Suprapubic skin (tissue), 4 donors: ENCODE results near the gene TANC2. TPM values are rescaled to one million over a fixed set of nuclear protein-coding genes. Genes with fewer than 3 reads are reported as not detected.

Experiments used
- DNase-seq, 2 donors: peaks; one replicate each; pipeline ENCODE4 v3.0.0-alpha.2; 2019; ENCODE audit warnings: low spot score in 2 of 2
- H3K27ac ChIP-seq: fragments of 200-600 bp; sonication (generic); one replicate; pipeline ENCODE4 v1.5.1; 2019
- H3K27me3 ChIP-seq: fragments of 200-600 bp; sonication (generic); one replicate; pipeline ENCODE4 v1.5.1; 2019
- H3K36me3 ChIP-seq: fragments of 200-600 bp; sonication (generic); one replicate; pipeline ENCODE4 v1.5.1; 2019
- H3K4me1 ChIP-seq: fragments of 200-600 bp; sonication (generic); one replicate; pipeline ENCODE4 v1.5.1; 2019
- H3K4me3 ChIP-seq: fragments of 200-600 bp; sonication (generic); one replicate; pipeline ENCODE4 v1.5.1; 2019; ENCODE audit warnings: mild to moderate bottlenecking
- H3K9me3 ChIP-seq: fragments of 200-600 bp; sonication (generic); one replicate; pipeline ENCODE4 v1.5.1; 2019
- EP300 ChIP-seq: sonication (generic); formaldehyde crosslinking; IDR thresholded peaks from one replicate; pipeline ENCODE4 v1.6.1; 2017; ENCODE audit warnings: antibody characterized with exemption
- POLR2A ChIP-seq, 2 donors: fragments of 450-650 bp; IDR thresholded peaks; one replicate each; pipeline ENCODE4 v1.6.1; 2017; ENCODE audit warnings: antibody characterized with exemption in 2 of 2, mild to moderate bottlenecking in 2 of 2, moderate library complexity in 2 of 2
- POLR2AphosphoS5 ChIP-seq, 3 donors: sonication (generic); formaldehyde crosslinking; IDR thresholded peaks; one replicate each; pipeline ENCODE4 v1.6.1; 2017; ENCODE audit warnings: antibody characterized with exemption in 3 of 3
- WGBS: methylation state at CpG from one replicate; pipeline ENCODE4 v1.1.5; 2018; 5-methylcytosine and 5-hydroxymethylcytosine counted together
- total RNA-seq, 4 donors: library from RNA; depleted of rRNA; stranded (reverse); fragments of >200 nt; gene quantifications; one replicate each; pipeline ENCODE4 v1.1.0, GENCODE V29; 2016
- TF ChIP-seq, protein P1 (sequence below), 2 donors: fragments of 200-600 bp in 1 of 2; fragments of 450-650 bp in 1 of 2; sonication (generic) in 1 of 2; IDR thresholded peaks; one replicate each; pipeline ENCODE4 v1.5.1; 2016 to 2019; ENCODE audit warnings: antibody characterized with exemption in 2 of 2, mild to moderate bottlenecking in 1 of 2, moderate library complexity in 1 of 2

TANC2 gene
- total RNA-seq, 4 donors from 2014 or later, result 38.8 to 82.4 (median 50.4) TPM

DNA sequence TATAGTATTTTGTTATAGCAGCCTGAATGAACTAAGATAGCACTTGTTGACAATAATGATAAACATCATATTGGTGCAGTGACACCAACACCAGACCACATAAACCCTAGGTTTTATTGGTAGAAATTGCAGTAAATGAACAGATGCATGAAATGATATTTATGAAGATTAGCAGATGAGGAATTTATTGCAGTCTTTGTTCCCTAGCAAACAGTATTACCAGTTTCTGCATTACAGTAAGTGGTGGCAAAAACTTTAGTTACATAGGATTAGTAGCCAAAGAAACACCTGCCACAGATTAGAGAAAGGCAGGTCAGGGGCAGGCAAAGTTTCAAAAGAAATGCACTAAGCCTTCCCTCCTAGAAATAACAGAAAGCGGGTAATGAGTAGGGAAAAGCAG is 17.7 kb upstream of the TANC2 start:
- H3K27ac ChIP-seq, result no peak overlapping the region
- H3K4me3 ChIP-seq, result no peak overlapping the region
- DNase-seq, result no peak
- H3K27me3 ChIP-seq, result no peaks in the 10 kb centered on the region
- no peak for TF ChIP-seq POLR2AphosphoS5 (IDR thresholded peaks at IDR 0.05)
- TF ChIP-seq POLR2A (IDR thresholded peaks at IDR 0.05), result no peak
- TF ChIP-seq EP300, result no peak
- TF ChIP-seq, protein P1, sequence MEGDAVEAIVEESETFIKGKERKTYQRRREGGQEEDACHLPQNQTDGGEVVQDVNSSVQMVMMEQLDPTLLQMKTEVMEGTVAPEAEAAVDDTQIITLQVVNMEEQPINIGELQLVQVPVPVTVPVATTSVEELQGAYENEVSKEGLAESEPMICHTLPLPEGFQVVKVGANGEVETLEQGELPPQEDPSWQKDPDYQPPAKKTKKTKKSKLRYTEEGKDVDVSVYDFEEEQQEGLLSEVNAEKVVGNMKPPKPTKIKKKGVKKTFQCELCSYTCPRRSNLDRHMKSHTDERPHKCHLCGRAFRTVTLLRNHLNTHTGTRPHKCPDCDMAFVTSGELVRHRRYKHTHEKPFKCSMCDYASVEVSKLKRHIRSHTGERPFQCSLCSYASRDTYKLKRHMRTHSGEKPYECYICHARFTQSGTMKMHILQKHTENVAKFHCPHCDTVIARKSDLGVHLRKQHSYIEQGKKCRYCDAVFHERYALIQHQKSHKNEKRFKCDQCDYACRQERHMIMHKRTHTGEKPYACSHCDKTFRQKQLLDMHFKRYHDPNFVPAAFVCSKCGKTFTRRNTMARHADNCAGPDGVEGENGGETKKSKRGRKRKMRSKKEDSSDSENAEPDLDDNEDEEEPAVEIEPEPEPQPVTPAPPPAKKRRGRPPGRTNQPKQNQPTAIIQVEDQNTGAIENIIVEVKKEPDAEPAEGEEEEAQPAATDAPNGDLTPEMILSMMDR (IDR thresholded peaks at IDR 0.05), result no peak
- H3K4me1 ChIP-seq, result no peaks in the 10 kb centered on the region
- no peaks in the 10 kb centered on the region for H3K36me3 ChIP-seq
- 94% methylated on average over 1 of the region's 1 CpG for WGBS
- no peaks in the 10 kb centered on the region for H3K9me3 ChIP-seq

DNA sequence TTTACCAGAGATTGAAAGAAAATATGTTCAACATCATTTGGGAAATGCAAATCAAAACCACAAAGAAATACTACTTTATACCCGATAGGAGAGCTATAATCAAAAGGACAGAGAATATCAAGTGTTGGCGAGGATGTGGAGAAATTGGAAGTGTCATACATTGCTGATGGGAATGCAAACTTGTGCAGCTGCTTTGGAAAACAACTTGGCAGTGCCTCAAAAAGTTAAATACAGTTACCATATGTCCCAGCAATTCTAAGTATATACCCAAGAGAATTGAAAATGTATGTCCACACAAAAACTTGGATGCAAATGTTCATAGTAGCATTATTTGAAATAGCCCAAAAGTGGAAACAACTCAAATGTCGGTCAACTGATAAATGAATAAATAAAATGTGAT is 17.0 kb upstream of the TANC2 start:
- Histone ChIP-seq H3K4me3 (no peak overlapping the region), H3K36me3 (no peaks in the 10 kb centered on the region), H3K9me3 (no peaks in the 10 kb centered on the region), H3K4me1 (no peaks in the 10 kb centered on the region), H3K27me3 (no peaks in the 10 kb centered on the region), H3K27ac (no peak overlapping the region)
- DNase-seq, result no peak
- TF ChIP-seq EP300, result no peak
- no peak for TF ChIP-seq POLR2AphosphoS5 (IDR thresholded peaks at IDR 0.05)
- TF ChIP-seq, protein P1 (IDR thresholded peaks at IDR 0.05), result no peak
- TF ChIP-seq POLR2A (IDR thresholded peaks at IDR 0.05), result no peak
- WGBS, result 88% methylated on average over 3 of the region's 3 CpGs

DNA sequence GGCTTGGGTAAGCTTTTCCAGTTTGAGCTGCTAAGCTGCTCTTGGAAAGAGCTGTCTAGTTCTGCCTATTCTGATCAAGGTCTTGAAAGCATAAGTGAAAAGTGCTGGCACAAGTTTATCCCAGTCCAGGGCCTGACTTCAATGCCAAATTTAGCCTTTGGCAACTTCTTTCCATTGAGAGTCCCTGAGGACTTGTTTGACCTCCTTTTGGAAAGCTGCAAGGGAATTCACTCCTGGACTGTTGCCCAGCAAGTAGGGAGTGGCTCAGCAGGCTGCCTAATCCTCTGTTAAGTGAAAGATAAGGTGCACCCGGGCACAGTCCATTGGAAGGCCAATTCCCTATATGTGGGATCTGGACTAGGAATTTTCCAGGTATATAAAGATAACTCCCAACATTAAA is 16.0 kb upstream of the TANC2 start:
- WGBS, result 20% methylated on average over 1 of the region's 1 CpG
- Histone ChIP-seq H3K9me3 (no peaks in the 10 kb centered on the region), H3K36me3 (no peaks in the 10 kb centered on the region), H3K4me1 (no peaks in the 10 kb centered on the region), H3K4me3 (no peak overlapping the region), H3K27me3 (no peaks in the 10 kb centered on the region), H3K27ac (no peak overlapping the region)
- TF ChIP-seq EP300, result no peak
- TF ChIP-seq, protein P1 (IDR thresholded peaks at IDR 0.05), result no peak
- no peak for TF ChIP-seq POLR2A (IDR thresholded peaks at IDR 0.05)
- no peak for TF ChIP-seq POLR2AphosphoS5 (IDR thresholded peaks at IDR 0.05)
- no peak for DNase-seq

DNA sequence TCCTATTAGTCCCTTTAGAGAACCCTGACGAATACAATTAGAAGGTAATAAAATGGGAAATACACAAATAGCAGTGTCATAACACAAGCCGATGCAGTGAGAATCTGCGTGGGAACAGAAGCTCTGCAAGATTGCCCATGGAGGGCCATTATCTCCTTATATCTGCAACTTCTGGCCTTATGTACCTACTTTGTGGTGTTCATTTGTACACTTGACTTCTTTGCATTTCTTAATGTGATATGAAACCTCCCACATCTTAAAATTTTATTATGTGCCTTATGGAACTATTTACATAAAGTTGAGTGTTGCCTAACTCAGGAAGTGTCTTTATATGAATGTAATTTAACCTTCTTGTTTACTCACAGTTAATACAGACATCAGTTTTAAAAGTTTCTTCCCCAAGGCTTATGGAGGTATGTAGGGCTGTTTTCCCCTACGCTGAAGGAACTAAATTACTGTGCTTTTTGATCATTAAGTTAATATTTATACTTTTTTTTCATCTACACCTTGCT is 10.1 kb upstream of the TANC2 start:
- no peak for TF ChIP-seq POLR2A (IDR thresholded peaks at IDR 0.05)
- TF ChIP-seq EP300, result no peak
- TF ChIP-seq, protein P1 (IDR thresholded peaks at IDR 0.05), result no peak
- TF ChIP-seq POLR2AphosphoS5 (IDR thresholded peaks at IDR 0.05), result no peak
- Histone ChIP-seq H3K4me1 (no peaks in the 10 kb centered on the region), H3K9me3 (no peaks in the 10 kb centered on the region), H3K36me3 (no peaks in the 10 kb centered on the region), H3K27ac (no peak overlapping the region), H3K4me3 (no peak overlapping the region), H3K27me3 (no peaks in the 10 kb centered on the region)
- WGBS, result 91% methylated on average over 4 of the region's 4 CpGs
- no peak for DNase-seq

DNA sequence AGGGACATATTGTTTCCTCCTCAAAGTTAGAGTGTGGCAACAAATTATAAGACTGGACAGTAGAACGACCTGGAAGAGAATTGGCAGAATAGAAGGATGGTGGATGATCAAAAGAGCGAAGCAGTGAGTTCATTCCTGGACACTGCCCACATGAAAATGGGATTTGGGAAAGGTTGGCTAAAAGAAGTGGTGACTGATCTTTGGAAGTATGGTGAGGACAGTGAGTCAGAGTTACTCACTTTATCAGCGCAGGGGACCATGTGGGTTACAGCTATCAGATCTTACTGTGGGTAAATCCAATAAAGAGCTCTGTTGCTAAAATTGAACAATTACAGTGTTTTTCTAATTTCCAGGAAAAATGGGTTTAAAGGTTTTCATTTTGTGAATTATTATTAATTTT is 2.7 kb upstream of the TANC2 start:
- DNase-seq, result no peak
- Histone ChIP-seq H3K27ac (no peak overlapping the region), H3K27me3 (no peaks in the 10 kb centered on the region), H3K4me3 (no peak overlapping the region), H3K4me1 (peaks cover 21% of the 10 kb centered on the region), H3K9me3 (no peaks in the 10 kb centered on the region), H3K36me3 (no peaks in the 10 kb centered on the region)
- TF ChIP-seq POLR2A (IDR thresholded peaks at IDR 0.05), result no peak
- 71% methylated on average over 3 of the region's 3 CpGs for WGBS

DNA sequence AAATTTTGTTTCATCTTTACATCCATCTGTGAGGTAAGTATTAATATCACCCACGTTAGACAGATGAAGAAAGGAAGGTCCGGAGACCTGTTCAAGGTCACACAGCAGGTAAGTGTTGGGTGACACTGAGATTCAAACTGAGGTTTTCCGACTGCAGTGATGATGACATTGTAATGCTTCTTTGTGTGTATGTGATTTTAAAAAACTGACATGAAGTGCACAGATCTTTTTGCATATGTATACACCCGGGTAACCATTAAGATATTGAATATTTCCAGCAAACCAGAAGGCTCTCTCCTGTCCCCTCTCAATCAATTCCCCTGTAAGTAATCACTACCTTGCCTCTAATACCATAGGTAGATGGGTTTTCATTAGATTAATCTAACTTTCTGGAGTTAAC is 1.5 kb upstream of the TANC2 start:
- Histone ChIP-seq H3K4me3 (no peak overlapping the region), H3K27me3 (no peaks in the 10 kb centered on the region), H3K9me3 (no peaks in the 10 kb centered on the region), H3K4me1 (peaks cover 29% of the 10 kb centered on the region), H3K36me3 (no peaks in the 10 kb centered on the region), H3K27ac (no peak overlapping the region)
- TF ChIP-seq POLR2A (IDR thresholded peaks at IDR 0.05), result no peak
- no peak for TF ChIP-seq POLR2AphosphoS5 (IDR thresholded peaks at IDR 0.05)
- TF ChIP-seq EP300, result no peak
- TF ChIP-seq, protein P1 (IDR thresholded peaks at IDR 0.05), result no peak
- WGBS, result 88% methylated on average over 4 of the region's 4 CpGs
- no peak for DNase-seq
